ENCODE data around the gene GUCA1A.

GUCA1A gene

DNA sequence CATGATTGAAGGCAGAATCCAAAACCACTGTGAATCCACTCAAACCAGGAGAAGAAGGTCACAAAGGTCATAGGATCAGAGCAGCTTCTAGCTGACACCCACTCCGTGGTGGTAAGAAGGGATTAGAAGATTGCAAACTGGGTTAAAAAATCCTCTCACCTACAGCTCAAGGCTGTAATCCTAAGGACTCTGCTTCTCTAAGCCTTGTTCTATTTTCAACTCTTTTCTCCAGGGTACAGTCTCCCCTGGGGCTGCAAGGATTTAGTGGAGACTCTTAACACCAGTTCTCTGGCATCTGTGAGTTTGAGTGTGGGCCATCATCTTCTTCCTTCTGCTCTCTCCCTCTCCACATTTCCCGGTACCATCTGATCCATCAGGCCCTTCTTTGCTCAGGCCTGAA is at the start of gene GUCA1A:
TSS of gene GUCA1A (plus strand) at position 264 of the 400 bp plus-strand sequence. CDS start 250 bp downstream, outside the sequence.
- no peak for TF ChIP-seq CTCF (IDR thresholded peaks at IDR 0.05; ENCODE audit: extremely low read depth, insufficient read depth, missing control alignments)
- no peak for DNase-seq (ENCODE audit: low spot score)
- in situ Hi-C loops (cut with MboI; ENCODE audit: low pct_unique_long_range_greater_than_20kb, low sequenced_read_pairs, unreplicated experiment): no loop called here

GRCh38 chr6:42123379-42124103 is 49.6 kb upstream of the GUCA1A start:
- in situ Hi-C loops (cut with MboI; ENCODE audit: low pct_unique_long_range_greater_than_20kb, low sequenced_read_pairs, unreplicated experiment): no loop called here
- TF ChIP-seq CTCF (IDR thresholded peaks at IDR 0.05; ENCODE audit: extremely low read depth, insufficient read depth, missing control alignments): no peak
- DNase-seq (ENCODE audit: low spot score): no peak

- no peak for DNase-seq (ENCODE audit: low spot score)
- in situ Hi-C loops (cut with MboI; ENCODE audit: low pct_unique_long_range_greater_than_20kb, low sequenced_read_pairs, unreplicated experiment): no loop called here
- no peak for TF ChIP-seq CTCF (IDR thresholded peaks at IDR 0.05; ENCODE audit: extremely low read depth, insufficient read depth, missing control alignments)
Observed at GRCh38 chr6:42124223-42124836, 48.8 kb upstream of the GUCA1A start.

- DNase-seq (ENCODE audit: low spot score): no peak
- no peak for TF ChIP-seq CTCF (IDR thresholded peaks at IDR 0.05; ENCODE audit: extremely low read depth, insufficient read depth, missing control alignments)
- in situ Hi-C loops (cut with MboI; ENCODE audit: low pct_unique_long_range_greater_than_20kb, low sequenced_read_pairs, unreplicated experiment): no loop called here
Observed at GRCh38 chr6:42125231-42125630, 47.9 kb upstream of the GUCA1A start.

DNA sequence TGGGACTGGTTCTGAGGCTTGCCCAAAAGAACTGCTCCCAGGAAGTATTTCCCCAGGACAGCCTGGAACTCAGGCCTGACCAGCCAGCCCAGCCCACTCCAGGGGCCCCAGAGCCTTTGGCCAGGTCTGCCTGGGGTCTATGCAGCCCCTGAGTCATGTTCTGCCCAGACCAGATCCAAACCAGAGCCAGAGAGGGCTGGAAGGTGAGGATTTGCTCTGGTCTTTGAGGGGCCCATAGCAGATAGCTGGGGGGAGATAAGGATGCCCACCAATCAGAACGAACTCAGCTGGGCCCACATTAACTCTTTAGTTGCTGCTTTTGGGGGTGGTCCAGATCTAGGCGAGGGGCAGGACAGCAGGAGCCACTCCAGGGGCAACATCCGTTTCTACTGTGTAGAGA is 47.5 kb upstream of the GUCA1A start:
- TF ChIP-seq CTCF (IDR thresholded peaks at IDR 0.05; ENCODE audit: extremely low read depth, insufficient read depth, missing control alignments): no peak
- in situ Hi-C loops (cut with MboI; ENCODE audit: low pct_unique_long_range_greater_than_20kb, low sequenced_read_pairs, unreplicated experiment): no loop called here
- no peak for DNase-seq (ENCODE audit: low spot score)

DNA sequence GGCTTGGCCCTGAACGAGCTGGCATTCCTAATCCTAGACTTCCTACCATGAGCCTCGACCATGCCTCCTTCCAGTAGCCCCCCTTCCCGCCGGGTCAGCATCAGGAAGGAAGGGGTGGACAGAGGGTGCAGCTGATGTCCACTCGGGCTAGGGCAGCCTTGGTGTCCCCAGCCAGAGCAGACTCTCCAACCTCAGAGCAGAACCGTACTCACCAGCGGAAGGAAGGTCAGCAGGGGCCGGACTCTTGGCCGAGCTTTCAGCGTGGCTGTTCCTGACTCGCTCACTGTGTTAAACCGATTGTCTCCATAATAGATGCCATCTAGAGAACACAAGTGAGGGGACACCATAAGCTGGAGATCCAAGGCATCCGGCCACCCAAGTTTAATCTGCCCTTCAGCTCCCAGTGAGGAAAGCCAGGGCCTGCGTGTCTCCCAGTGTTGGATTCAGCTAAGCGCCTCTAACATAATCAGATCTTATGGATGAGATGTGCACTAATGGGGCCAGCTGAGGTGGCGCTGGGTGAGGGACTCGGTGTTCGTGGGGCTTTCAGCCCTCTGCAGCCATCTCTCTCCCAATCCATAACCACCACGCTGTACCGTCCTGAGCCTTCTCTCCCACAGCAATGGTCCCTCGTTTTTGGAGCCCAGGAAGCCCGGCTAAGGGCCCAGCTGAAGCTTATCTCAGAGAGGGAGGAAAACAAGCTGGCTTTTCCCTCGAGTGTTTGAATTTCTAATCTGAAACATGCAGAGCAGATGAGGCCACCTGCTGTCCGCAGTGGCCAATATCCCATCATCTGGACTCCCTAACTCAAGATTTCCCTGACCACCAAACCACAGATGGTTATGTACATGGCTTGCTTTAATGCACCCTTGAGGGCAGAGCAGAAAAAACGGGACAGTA is 44.5 kb upstream of the GUCA1A start:
- in situ Hi-C loops (cut with MboI; ENCODE audit: low pct_unique_long_range_greater_than_20kb, low sequenced_read_pairs, unreplicated experiment): no loop called here
- DNase-seq (ENCODE audit: low spot score): no peak
- no peak for TF ChIP-seq CTCF (IDR thresholded peaks at IDR 0.05; ENCODE audit: extremely low read depth, insufficient read depth, missing control alignments)

All from GM13977 (cell line).